Hippocampal formation (tissue), 2 donors: ENCODE measurements around the gene NDFIP2.

Experiments
- DNase-seq, 2 donors: peaks; one replicate each; lab custom pipeline; 2025; lab: John Stamatoyannopoulos, UW

Gene NDFIP2

GRCh38 chr13:79480954-79481684, at the start of gene NDFIP2:
NDFIP2 (plus strand) TSS chr13:79481155; CDS start chr13:79481204, 49 bp downstream.
- DNase-seq, result peak; percentile 66 to 88

DNA sequence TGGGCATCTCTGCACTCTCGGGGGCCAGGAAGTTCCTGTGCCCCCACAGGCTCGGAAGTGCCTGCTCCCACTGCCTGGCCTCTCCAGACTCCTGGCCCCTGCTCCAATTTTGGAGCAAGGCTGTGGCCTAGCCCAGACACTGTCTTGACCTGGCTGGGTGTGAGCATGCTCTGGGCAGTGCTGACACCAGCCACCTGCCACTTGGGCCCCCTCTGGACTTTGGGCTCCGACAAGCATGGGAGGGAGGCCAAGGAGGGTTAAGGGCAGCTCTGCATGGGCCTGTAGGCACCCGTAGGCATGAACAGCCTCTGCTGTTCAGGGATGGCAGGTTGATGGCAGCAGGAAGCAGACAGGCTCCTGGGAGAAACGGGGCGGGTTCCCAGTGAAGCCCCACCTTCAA, 48.9 kb upstream of the NDFIP2 start:
- no peak for DNase-seq

- DNase-seq, result no peak
Measured at GRCh38 chr13:79432992-79433391, 48.0 kb upstream of the NDFIP2 start.

DNA sequence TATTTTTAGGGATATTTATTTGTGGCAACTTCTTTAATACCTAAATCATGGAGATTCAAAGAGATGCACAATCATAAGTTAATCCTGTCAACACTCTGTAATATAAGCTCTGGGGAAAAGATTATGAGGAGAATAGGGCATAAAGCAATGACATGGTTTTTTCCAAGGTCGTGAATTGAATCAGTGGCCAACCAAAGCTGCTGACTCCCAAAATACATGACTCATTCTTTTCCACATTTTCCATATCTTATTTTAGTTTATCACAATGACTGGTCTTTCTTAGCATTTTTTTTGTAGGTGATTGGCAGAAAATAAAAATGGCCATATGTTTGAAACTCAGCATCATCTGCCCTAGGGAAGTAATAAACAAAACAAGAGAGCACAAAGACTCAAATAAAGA, 46.4 kb upstream of the NDFIP2 start:
- no peak for DNase-seq

GRCh38 chr13:79435561-79435990, 45.4 kb upstream of the NDFIP2 start:
- no peak for DNase-seq

DNA sequence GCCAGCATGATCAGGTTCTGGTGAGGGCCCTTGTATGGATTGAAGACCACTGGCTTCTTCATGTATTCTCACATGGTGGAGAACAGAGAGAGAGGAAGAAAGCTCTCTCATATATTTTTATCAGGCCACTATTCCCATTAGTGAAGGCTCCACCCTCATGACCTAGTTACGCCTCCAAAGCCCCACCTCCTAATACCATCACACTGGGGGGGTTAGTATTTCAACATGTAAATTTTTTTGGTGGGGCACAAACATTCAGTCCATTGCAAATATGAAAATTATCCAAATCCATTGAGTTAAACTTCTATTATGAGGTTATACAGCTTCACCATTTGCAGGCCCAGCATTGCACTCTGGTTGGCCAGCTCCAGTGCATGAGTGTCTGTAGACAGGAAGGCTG, 41.7 kb upstream of the NDFIP2 start:
- DNase-seq, result no peak

DNA sequence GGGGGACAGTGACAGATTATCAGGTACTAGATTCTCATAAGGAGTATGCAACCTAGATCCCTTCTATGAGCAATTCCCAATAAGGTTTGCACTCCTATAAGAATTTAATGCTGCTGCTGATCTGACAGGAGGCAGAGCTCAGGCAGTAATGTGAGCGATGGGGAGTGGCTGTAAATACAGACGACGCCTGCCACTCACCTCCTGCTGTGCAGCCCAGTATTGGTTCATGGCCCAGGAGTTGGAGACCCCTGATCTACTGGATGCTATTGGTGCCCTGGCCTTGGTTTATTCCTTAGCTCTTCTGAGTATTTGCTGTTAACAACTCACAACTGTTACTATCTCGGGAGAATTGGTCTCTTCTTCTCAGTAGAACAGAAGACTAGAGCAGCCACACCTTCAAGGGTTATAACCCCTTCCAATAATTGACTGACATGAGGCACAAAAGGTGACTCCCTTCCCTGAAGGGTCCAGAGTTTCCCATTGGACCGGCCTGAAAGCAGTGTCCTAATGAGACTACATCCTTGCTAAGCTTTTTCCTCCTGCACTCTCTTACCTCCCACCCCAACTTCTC, 39.9 kb upstream of the NDFIP2 start:
- no peak for DNase-seq

DNA sequence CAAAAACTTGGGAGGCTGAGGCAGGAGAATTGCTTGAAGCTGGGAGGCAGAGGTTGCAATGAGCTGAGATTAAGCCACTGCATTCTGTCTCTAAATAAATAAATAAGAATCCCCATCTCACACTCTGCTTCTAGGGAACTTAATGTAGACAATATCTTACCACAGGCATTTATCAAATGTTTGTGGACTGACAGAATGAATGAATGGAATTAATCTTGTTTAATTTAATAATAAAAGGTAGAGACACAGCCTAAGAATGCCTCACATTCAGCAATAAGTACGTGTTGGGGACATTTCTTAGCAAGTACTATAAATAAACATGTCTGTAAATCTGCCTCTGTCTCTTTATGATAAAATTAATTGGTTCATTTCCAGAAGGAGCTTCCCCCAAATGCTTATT, 38.7 kb upstream of the NDFIP2 start:
- DNase-seq, result no peak

GRCh38 chr13:79442706-79443105, 38.2 kb upstream of the NDFIP2 start:
- no peak for DNase-seq

DNA sequence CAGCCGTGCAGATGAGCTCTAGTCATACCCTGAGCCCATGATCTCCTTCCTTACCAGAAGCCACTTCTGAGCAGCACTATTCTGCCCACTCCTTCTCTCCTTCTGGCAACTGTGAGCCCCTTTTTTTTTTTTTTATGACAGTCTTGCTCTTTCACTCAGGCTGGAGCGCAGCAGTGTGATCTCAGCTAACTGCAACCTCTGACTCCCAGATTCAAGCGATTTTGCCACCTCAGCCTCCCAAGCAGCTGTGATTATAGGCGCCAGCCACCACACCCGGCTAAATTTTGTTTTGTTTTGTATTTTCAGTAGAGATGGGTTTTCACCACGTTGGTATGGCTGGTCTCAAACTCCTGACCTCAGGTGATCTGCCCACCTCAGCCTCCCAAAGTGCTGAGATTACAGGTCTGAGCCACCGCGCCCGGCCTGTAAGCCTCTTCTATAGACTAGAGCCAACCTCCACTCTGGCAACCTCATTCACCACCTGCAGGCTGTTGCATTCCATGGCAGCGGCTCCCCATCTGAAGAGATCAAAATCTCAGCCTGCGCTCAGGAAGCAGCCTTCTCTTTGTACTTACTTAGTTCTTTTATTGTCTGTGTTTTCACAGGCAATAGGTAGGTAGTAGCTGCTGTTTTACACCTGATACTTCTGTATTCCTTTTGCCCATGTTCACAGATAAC, 34.8 kb upstream of the NDFIP2 start:
- DNase-seq, result no peak

- no peak for DNase-seq
Measured at GRCh38 chr13:79447141-79447540, 33.8 kb upstream of the NDFIP2 start.

- no peak for DNase-seq
Measured at GRCh38 chr13:79447741-79448140, 33.2 kb upstream of the NDFIP2 start.

GRCh38 chr13:79448413-79448812, 32.5 kb upstream of the NDFIP2 start:
- DNase-seq, result no peak

DNA sequence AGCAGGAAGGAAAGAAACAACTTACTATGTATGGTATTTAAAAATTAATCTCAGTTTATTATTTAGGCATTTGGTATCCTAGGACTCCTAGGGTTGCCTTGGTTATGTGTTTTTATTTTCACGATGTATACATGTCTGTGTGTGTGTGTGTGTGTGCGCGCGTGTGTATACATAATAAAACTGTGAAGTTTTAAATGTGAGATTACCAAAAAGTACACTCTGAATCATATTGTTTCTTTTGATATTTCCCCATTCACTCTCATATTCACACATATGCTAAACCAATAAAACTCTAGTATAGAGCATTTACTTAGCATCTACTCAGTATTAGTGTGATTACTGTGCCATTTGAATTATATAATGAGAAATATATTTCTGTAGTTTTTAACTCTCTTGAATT, 30.8 kb upstream of the NDFIP2 start:
- no peak for DNase-seq

DNA sequence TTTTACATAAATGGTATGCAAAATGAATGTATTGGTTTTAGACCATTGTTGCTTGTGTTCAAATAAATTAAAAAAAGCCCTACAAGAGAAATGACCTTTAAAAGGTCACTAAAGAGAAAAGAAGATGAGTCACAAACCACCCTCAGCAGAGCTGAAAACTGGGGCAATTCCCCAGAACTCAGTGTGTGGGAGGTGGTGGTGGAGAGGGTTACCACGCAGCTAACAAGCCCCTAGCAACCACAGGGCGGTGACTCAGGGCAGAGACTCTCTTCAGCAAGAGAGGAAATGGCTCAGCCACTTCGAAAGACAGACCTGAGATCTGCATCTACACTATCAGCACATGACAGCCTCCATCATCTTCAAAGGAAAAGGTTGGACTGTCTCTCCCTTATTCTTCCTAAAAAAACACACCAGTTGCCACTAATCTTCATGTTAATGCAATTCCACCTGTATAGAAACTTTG, 29.4 kb upstream of the NDFIP2 start:
- DNase-seq, result no peak

DNA sequence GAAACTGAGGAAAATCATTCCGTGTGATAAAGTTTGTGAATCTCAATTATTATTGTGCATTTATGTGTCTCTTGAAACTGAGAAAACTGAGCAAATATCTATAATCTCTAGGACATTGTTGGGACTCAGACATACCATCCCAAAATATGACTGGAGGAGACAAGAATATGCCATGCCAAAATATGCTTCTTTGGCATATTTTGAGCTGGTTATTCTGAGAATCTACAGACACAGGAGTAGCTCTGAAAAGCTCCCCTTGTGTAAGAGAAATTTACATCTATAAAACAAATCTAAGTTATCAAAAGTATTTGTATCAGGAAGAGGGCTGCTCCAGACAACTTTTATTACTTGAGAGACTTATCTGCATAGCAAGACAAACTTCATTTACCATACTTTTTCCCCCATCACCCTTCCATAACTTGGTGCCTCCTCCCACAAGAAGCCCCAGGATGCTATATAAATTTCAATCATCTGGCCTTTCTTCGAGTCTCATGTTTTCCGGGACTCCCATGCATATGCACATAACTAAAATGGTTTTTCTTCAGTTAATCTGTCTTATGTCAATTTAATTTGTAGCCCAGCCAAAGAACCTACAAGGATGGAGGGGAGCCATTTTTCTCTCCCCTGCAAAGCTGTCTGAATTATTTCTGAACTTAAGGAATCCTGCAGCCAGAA, 28.6 kb upstream of the NDFIP2 start:
- no peak for DNase-seq

DNA sequence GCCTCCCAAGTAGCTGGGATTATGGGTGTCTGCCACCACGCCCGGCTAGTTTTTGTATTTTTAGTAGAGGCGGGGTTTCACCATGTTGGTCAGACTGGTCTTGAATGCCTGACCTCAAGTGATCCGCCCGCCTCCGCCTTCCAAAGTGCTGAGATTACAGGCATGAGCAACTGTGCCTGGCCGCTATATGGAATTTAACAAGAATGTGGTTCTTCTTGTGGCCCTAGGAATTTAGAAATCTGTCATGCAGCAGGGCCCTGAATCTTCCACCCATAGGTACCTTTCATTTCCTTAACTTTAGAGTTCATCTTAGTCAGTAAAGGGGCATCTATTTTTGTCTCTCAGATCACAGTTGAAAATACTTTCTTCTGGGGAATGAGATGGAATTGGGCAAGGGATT, 25.6 kb upstream of the NDFIP2 start:
- DNase-seq, result no peak

- no peak for DNase-seq
Measured at GRCh38 chr13:79456051-79456450, 24.9 kb upstream of the NDFIP2 start.

DNA sequence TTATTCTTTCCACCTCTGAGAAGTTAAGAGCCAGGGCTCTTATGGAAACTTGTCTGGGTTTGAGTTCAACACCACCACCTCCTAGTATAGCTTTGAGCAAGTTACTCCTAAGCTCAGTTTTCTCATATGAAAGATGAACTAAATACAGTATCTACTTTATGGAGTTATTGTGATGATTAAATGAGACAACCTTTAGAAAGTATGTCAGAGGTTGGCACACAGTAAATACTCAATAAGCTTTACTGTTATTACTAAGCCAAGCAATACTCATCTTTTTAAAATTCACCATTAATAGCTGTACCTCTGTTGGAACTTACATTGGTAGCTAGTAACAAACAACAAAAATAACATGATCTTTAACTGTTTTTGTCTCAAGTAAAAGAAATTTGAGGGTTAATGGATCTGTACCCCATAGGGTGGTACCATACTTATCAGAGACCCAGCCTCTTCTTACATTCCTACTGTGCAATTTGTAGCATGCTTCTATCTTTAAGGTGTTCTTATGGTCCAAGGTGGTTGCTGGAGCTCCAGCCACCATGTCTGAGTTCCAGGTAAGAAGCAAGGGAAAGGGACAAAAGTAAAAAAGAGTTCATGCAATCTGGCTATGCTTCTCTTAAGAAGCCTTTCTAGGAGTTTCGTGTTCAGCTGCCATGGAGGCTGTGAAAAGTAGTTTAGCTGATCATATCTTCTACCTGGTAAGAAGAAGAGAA, 24.1 kb upstream of the NDFIP2 start:
- no peak for DNase-seq

DNA sequence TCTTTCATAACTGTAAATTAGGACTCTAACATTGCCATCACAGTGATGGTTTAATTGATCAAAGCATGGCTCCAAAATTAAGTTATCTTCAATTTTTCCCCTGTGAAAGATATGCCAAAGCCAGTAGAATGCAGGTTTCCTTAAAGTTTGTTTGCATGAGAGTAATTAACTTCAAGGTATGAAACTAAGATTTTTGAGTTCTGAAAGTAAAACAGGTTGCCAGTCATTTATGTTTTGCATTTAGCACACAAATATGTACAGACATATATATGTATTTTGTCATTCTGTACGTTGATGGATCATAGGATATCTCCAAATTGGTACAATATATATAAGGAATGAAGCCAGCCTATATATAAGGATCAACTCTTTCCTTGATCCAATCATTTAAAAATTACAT, 23.6 kb upstream of the NDFIP2 start:
- no peak for DNase-seq

DNA sequence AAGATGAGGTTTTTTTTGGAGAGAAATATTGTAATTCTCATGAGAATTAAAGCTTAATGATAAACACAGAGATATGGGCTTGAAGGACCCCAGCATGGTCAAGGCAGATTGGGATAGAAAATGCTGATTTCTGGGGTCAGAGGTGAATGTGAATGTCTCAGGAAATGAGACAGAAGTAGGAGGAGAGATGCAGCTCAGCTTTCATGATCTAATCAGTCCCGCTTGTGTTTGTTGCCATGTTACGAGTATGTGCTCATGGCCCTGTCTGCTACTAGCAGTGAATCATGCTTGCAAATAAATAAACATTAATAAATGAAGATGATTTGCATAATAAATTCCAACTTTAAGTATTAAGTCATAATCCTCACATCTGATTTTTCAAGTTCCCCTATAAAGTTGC, 23.0 kb upstream of the NDFIP2 start:
- DNase-seq, result no peak

GRCh38 chr13:79458436-79458835, 22.5 kb upstream of the NDFIP2 start:
- DNase-seq, result no peak
